ENCODE measurements around the gene CNPPD1.

The CNPPD1 gene

GRCh38 chr2:219125886-219126270 is 50.8 kb downstream of the CNPPD1 start:
- Histone ChIP-seq H3K36me3 (ENCODE audit: control insufficient read depth, insufficient read depth, low read length) (no peaks in the 10 kb centered on the region), H3K9me3 (ENCODE audit: control insufficient read depth, low read length) (no peaks in the 10 kb centered on the region), H3K4me2 (ENCODE audit: low read length) (no peak overlapping the region), H3K9ac (no peak overlapping the region), H2AFZ (no peak overlapping the region), H3K27ac (no peak overlapping the region), H3K79me2 (no peaks in the 10 kb centered on the region), H3K4me1 (peaks cover 9% of the 10 kb centered on the region), H3K27me3 (ENCODE audit: control insufficient read depth, insufficient read depth, low read length) (no peaks in the 10 kb centered on the region), H3K4me3 (ENCODE audit: low read depth, low read length) (no peak overlapping the region)
- TF ChIP-seq CTCF (IDR thresholded peaks at IDR 0.05): no peak

GRCh38 chr2:219125225-219125885 is 51.4 kb downstream of the CNPPD1 start:
- Histone ChIP-seq H3K36me3 (ENCODE audit: control insufficient read depth, insufficient read depth, low read length) (no peaks in the 10 kb centered on the region), H3K4me3 (ENCODE audit: low read depth, low read length) (no peak overlapping the region), H3K9ac (no peak overlapping the region), H2AFZ (no peak overlapping the region), H3K79me2 (no peaks in the 10 kb centered on the region), H3K4me2 (ENCODE audit: low read length) (no peak overlapping the region), H3K4me1 (peaks cover 9% of the 10 kb centered on the region), H3K27ac (no peak overlapping the region), H3K27me3 (ENCODE audit: control insufficient read depth, insufficient read depth, low read length) (no peaks in the 10 kb centered on the region), H3K9me3 (ENCODE audit: control insufficient read depth, low read length) (no peaks in the 10 kb centered on the region)
- no peak for TF ChIP-seq CTCF (IDR thresholded peaks at IDR 0.05)

GRCh38 chr2:219124381-219125110 is 52.2 kb downstream of the CNPPD1 start:
- Histone ChIP-seq H3K27ac (no peak overlapping the region), H2AFZ (no peak overlapping the region), H3K9ac (no peak overlapping the region), H3K4me3 (ENCODE audit: low read depth, low read length) (no peak overlapping the region), H3K9me3 (ENCODE audit: control insufficient read depth, low read length) (no peaks in the 10 kb centered on the region), H3K27me3 (ENCODE audit: control insufficient read depth, insufficient read depth, low read length) (no peaks in the 10 kb centered on the region), H3K36me3 (ENCODE audit: control insufficient read depth, insufficient read depth, low read length) (no peaks in the 10 kb centered on the region), H3K4me2 (ENCODE audit: low read length) (no peak overlapping the region), H3K79me2 (peaks cover 3% of the 10 kb centered on the region), H3K4me1 (peaks cover 9% of the 10 kb centered on the region)
- no peak for TF ChIP-seq CTCF (IDR thresholded peaks at IDR 0.05)

GRCh38 chr2:219123356-219124135 is 53.2 kb downstream of the CNPPD1 start:
- peaks cover 9% of the 10 kb centered on the region for H3K4me1 ChIP-seq
- H3K27ac ChIP-seq: no peak overlapping the region
- H3K4me2 ChIP-seq (ENCODE audit: low read length): no peak overlapping the region
- no peak overlapping the region for H2AFZ ChIP-seq
- H3K9me3 ChIP-seq (ENCODE audit: control insufficient read depth, low read length): no peaks in the 10 kb centered on the region
- H3K4me3 ChIP-seq (ENCODE audit: low read depth, low read length): no peak overlapping the region
- no peaks in the 10 kb centered on the region for H3K36me3 ChIP-seq (ENCODE audit: control insufficient read depth, insufficient read depth, low read length)
- no peak overlapping the region for H3K9ac ChIP-seq
- no peaks in the 10 kb centered on the region for H3K27me3 ChIP-seq (ENCODE audit: control insufficient read depth, insufficient read depth, low read length)
- TF ChIP-seq CTCF (IDR thresholded peaks at IDR 0.05): no peak
- H3K79me2 ChIP-seq: peaks cover 7% of the 10 kb centered on the region

Data from parathyroid adenoma (tissue), 2 donors.